ENCODE data around the gene MET. TPM values are rescaled to one million over a fixed set of nuclear protein-coding genes. Genes with fewer than 3 reads are reported as not detected.
A peak's percentile ranks its signal among the peaks of the same experiment; 100 is the strongest.

The MET gene
- total and polyA plus RNA-seq, 2 donors from 2014 or later: 13.4 to 225 TPM

- no peaks in the 10 kb centered on the region for H3K4me1 ChIP-seq (ENCODE audit: control insufficient read depth in 2 of 3, insufficient read depth in 2 of 3, low read depth in 1 of 3, low read length in 3 of 3)
- H3K27ac ChIP-seq (ENCODE audit: low read depth in 2 of 2, low read length in 2 of 2): no peak overlapping the region
- no peak for TF ChIP-seq CTCF (IDR thresholded peaks at IDR 0.05; ENCODE audit: borderline replicate concordance, extremely low read depth, insufficient read depth)
- H3K9ac ChIP-seq (ENCODE audit: low read length in 3 of 3): no peak overlapping the region
- DNase-seq (no peak), FAIRE-seq (no peak)
- no peaks in the 10 kb centered on the region for H3K36me3 ChIP-seq (ENCODE audit: control insufficient read depth in 2 of 3, insufficient read depth in 3 of 3, low read length in 3 of 3)
- intact Hi-C loops (cut with DNase I): no loop called here
- no peak overlapping the region for H3K4me3 ChIP-seq (ENCODE audit: low read length in 3 of 3)
- no peaks in the 10 kb centered on the region for H3K9me3 ChIP-seq (ENCODE audit: control insufficient read depth in 2 of 3, insufficient read depth in 1 of 3, low read length in 3 of 3)
- H3K27me3 ChIP-seq (ENCODE audit: control insufficient read depth, insufficient read depth, low read length): no peaks in the 10 kb centered on the region
Measured at GRCh38 chr7:116762971-116763370, 91.0 kb downstream of the MET start.

GRCh38 chr7:116763647-116764046 is 91.7 kb downstream of the MET start:
- no peaks in the 10 kb centered on the region for H3K4me1 ChIP-seq (ENCODE audit: control insufficient read depth in 2 of 3, insufficient read depth in 2 of 3, low read depth in 1 of 3, low read length in 3 of 3)
- no peak overlapping the region for H3K9ac ChIP-seq (ENCODE audit: low read length in 3 of 3)
- H3K4me3 ChIP-seq (ENCODE audit: low read length in 3 of 3): no peak overlapping the region
- no peak for TF ChIP-seq CTCF (IDR thresholded peaks at IDR 0.05; ENCODE audit: borderline replicate concordance, extremely low read depth, insufficient read depth)
- DNase-seq (no peak), FAIRE-seq (no peak)
- H3K27me3 ChIP-seq (ENCODE audit: control insufficient read depth, insufficient read depth, low read length): no peaks in the 10 kb centered on the region
- no peak overlapping the region for H3K27ac ChIP-seq (ENCODE audit: low read depth in 2 of 2, low read length in 2 of 2)
- no peaks in the 10 kb centered on the region for H3K9me3 ChIP-seq (ENCODE audit: control insufficient read depth in 2 of 3, insufficient read depth in 1 of 3, low read length in 3 of 3)
- H3K36me3 ChIP-seq (ENCODE audit: control insufficient read depth in 2 of 3, insufficient read depth in 3 of 3, low read length in 3 of 3): no peaks in the 10 kb centered on the region
- intact Hi-C loops (cut with DNase I): no loop called here

GRCh38 chr7:116766881-116767280 is 94.9 kb downstream of the MET start:
- H3K4me3 ChIP-seq (ENCODE audit: low read length in 3 of 3): no peak overlapping the region
- no peak overlapping the region for H3K9ac ChIP-seq (ENCODE audit: low read length in 3 of 3)
- H3K36me3 ChIP-seq (ENCODE audit: control insufficient read depth in 2 of 3, insufficient read depth in 3 of 3, low read length in 3 of 3): no peaks in the 10 kb centered on the region
- no peaks in the 10 kb centered on the region for H3K27me3 ChIP-seq (ENCODE audit: control insufficient read depth, insufficient read depth, low read length)
- DNase-seq (no peak), FAIRE-seq (no peak)
- peaks cover 0 to 5% (median 0%) of the 10 kb centered on the region in 3 donors for H3K4me1 ChIP-seq (ENCODE audit: control insufficient read depth in 2 of 3, insufficient read depth in 2 of 3, low read depth in 1 of 3, low read length in 3 of 3)
- no peaks in the 10 kb centered on the region for H3K9me3 ChIP-seq (ENCODE audit: control insufficient read depth in 2 of 3, insufficient read depth in 1 of 3, low read length in 3 of 3)
- TF ChIP-seq CTCF (IDR thresholded peaks at IDR 0.05; ENCODE audit: borderline replicate concordance, extremely low read depth, insufficient read depth): no peak
- intact Hi-C loops (cut with DNase I): no loop called here
- H3K27ac ChIP-seq (ENCODE audit: low read depth in 2 of 2, low read length in 2 of 2): no peak overlapping the region

DNA sequence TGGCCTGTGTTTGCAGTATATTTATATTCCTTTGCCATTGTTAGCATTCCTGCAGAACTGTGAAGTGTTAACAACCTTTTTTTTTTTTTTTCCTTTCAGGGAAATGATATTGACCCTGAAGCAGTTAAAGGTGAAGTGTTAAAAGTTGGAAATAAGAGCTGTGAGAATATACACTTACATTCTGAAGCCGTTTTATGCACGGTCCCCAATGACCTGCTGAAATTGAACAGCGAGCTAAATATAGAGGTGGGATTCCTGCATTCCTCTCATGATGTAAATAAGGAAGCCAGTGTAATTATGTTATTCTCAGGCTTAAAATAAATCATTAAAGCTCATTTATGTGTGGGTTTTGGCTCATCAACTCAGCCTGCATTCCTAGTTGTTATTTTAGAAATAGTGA is 97.5 kb downstream of the MET start:
- FAIRE-seq: no peak
- H3K9me3 ChIP-seq (ENCODE audit: control insufficient read depth in 2 of 3, insufficient read depth in 1 of 3, low read length in 3 of 3): no peaks in the 10 kb centered on the region

More for the DNA sequence above, 97.5 kb downstream of the MET start:
- Histone ChIP-seq H3K36me3 (ENCODE audit: control insufficient read depth in 2 of 3, insufficient read depth in 3 of 3, low read length in 3 of 3) (no peaks in the 10 kb centered on the region), H3K4me3 (ENCODE audit: low read length in 3 of 3) (no peak overlapping the region), H3K4me1 (ENCODE audit: control insufficient read depth in 2 of 3, insufficient read depth in 2 of 3, low read depth in 1 of 3, low read length in 3 of 3) (peaks cover 0 to 5% (median 0%) of the 10 kb centered on the region in 3 donors), H3K27ac (ENCODE audit: low read depth in 2 of 2, low read length in 2 of 2) (no peak overlapping the region), H3K9ac (ENCODE audit: low read length in 3 of 3) (no peak overlapping the region), H3K27me3 (ENCODE audit: control insufficient read depth, insufficient read depth, low read length) (no peaks in the 10 kb centered on the region)
- intact Hi-C loops (cut with DNase I): no loop called here
- no peak for TF ChIP-seq CTCF (IDR thresholded peaks at IDR 0.05; ENCODE audit: borderline replicate concordance, extremely low read depth, insufficient read depth)
- DNase-seq: peak in 2 of 5 donors; percentile 36 to 39
